Sigmoid colon (tissue), 7 donors: ENCODE data around the gene CORO6. TPM values are rescaled to one million over a fixed set of nuclear protein-coding genes. Genes with fewer than 3 reads are reported as not detected.
A peak's percentile ranks its signal among the peaks of the same experiment; 100 is the strongest.

Source experiments
- DNase-seq: peaks from one replicate; pipeline ENCODE4 v3.0.0-alpha.2; 2019
- H3K27ac ChIP-seq, 4 donors: fragments of 200-600 bp; sonication (generic); one replicate each; pipeline ENCODE4 v1.5.1; 2016 to 2019; ENCODE audit warnings: mild to moderate bottlenecking in 1 of 4
- H3K27me3 ChIP-seq, 3 donors: fragments of 200-600 bp; sonication (generic); one replicate each; pipeline ENCODE4 v1.5.1; 2019; ENCODE audit warnings: mild to moderate bottlenecking in 1 of 3
- H3K36me3 ChIP-seq, 4 donors: fragments of 200-600 bp; sonication (generic); one replicate each; pipeline ENCODE4 v1.5.1; 2016 to 2019
- H3K4me1 ChIP-seq, 4 donors: fragments of 200-600 bp; sonication (generic); one replicate each; pipeline ENCODE4 v1.5.1; 2017 to 2019
- H3K4me3 ChIP-seq, 4 donors: fragments of 200-600 bp; sonication (generic); one replicate each; pipeline ENCODE4 v1.5.1; 2017 to 2019; ENCODE audit warnings: mild to moderate bottlenecking in 2 of 4, moderate library complexity in 1 of 4
- H3K9me3 ChIP-seq, 4 donors: fragments of 200-600 bp in 3 of 4; sonication (generic) in 3 of 4; one replicate each; pipeline versions ENCODE4 v1.5.1 to v1.6.1; 2013 to 2019
- CTCF ChIP-seq, 4 experiments: fragments of 450-650 bp in 3 of 4; fragments of 200-600 bp in 1 of 4; IDR thresholded peaks; one replicate each; pipeline ENCODE4 v1.5.1; 2016 to 2019; ENCODE audit warnings: antibody characterized with exemption in 4 of 4, mild to moderate bottlenecking in 3 of 4, moderate library complexity in 2 of 4
- EP300 ChIP-seq, 4 donors: sonication (generic); formaldehyde crosslinking; IDR thresholded peaks; one replicate each; pipeline ENCODE4 v1.6.1; 2017; ENCODE audit warnings: antibody characterized with exemption in 4 of 4
- POLR2A ChIP-seq, 2 donors: fragments of 450-650 bp; IDR thresholded peaks; one replicate each; pipeline ENCODE4 v1.6.1; 2016; ENCODE audit warnings: antibody characterized with exemption in 2 of 2, mild to moderate bottlenecking in 2 of 2, moderate library complexity in 2 of 2
- POLR2AphosphoS5 ChIP-seq, 4 donors: sonication (generic); formaldehyde crosslinking; IDR thresholded peaks; one replicate each; pipeline ENCODE4 v1.6.1; 2017; ENCODE audit warnings: antibody characterized with exemption in 4 of 4
- WGBS, 2 donors: extraction: QIAGEN DNeasy Blood & Tissue Kit; methylation state at CpG; one replicate each; pipeline ENCODE4 v1.1.7; 2013; 5-methylcytosine and 5-hydroxymethylcytosine counted together
- intact Hi-C: fragments of 100-400 bp; cut with DNase I; formaldehyde crosslinking; loops from one replicate; pipeline ENCODE4 v1.15.1; 2023
- polyA plus RNA-seq, 3 donors: library from polyadenylated mRNA; stranded (reverse); fragments of 200-250 nt; gene quantifications; one replicate each; pipeline ENCODE4 v1.2.3, GENCODE V29; 2013
- total RNA-seq, 4 donors: library from RNA; depleted of rRNA; stranded (reverse); fragments of >200 nt; gene quantifications; one replicate each; pipeline ENCODE4 v1.1.0, GENCODE V29; 2016
- donor health status: healthy with polysubstance abuse.
- donor health status: Bipolar disorder and iron deficiency.
- donor health status: healthy.

CORO6 gene
- total RNA-seq (10 to 100 TPM; 23.9 to 94.4 (median 35.1) TPM), polyA plus RNA-seq (1 to 10 TPM in 2 of 3 donors, under 1 TPM in 1; 0.23 to 4.9 (median 3.0) TPM)

- Histone ChIP-seq H3K36me3 (no peaks in the 10 kb centered on the region), H3K4me1 (peaks cover 0 to 58% (median 39%) of the 10 kb centered on the region in 4 donors), H3K9me3 (no peaks in the 10 kb centered on the region), H3K27me3 (no peaks in the 10 kb centered on the region), H3K4me3 (peak within 1 kb of the TSS; percentile 55 to 76 (median 65)), H3K27ac (peak within 1 kb of the TSS; percentile 77 to 92 (median 86))
- WGBS, 2 donors = 2 to 9% methylated on average over 77 of the region's 77 CpGs
- TF ChIP-seq POLR2A (IDR thresholded peaks at IDR 0.05) (peak in 1 of 2 donors; percentile 25), POLR2AphosphoS5 (IDR thresholded peaks at IDR 0.05) (peak; percentile 50 to 74 (median 70)), EP300 (IDR thresholded peaks at IDR 0.05) (no peak), CTCF (IDR thresholded peaks at IDR 0.05) (no peak)
- intact Hi-C loops = loop anchor here (10.0 kb wide), 1 partner anchor 312 kb away; the partner anchor contains the start of gene SSH2
- peak; percentile 83 for DNase-seq
These were observed at the start of gene CORO6 for GRCh38 chr17:29622337-29623282. CORO6 (minus strand) TSS chr17:29622912; CDS start chr17:29621421, 1,491 bp downstream.

GRCh38 chr17:29671661-29672060 is 48.9 kb upstream of the CORO6 start:
- intact Hi-C loops = no loop called here
- DNase-seq = no peak
- 97 to 98% methylated on average over 5 of the region's 5 CpGs for WGBS, 2 donors
- no peak for TF ChIP-seq POLR2AphosphoS5 (IDR thresholded peaks at IDR 0.05)
- TF ChIP-seq CTCF (IDR thresholded peaks at IDR 0.05) = no peak
- no peak for TF ChIP-seq POLR2A (IDR thresholded peaks at IDR 0.05)
- no peak for TF ChIP-seq EP300 (IDR thresholded peaks at IDR 0.05)
- H3K4me3 ChIP-seq = no peak overlapping the region
- H3K4me1 ChIP-seq = no peaks in the 10 kb centered on the region
- H3K27me3 ChIP-seq = no peaks in the 10 kb centered on the region
- H3K36me3 ChIP-seq = peaks cover 0 to 70% (median 14%) of the 10 kb centered on the region in 4 donors
- no peaks in the 10 kb centered on the region for H3K9me3 ChIP-seq
- no peak overlapping the region for H3K27ac ChIP-seq

- Histone ChIP-seq H3K4me3 (no peak overlapping the region), H3K9me3 (no peaks in the 10 kb centered on the region), H3K4me1 (no peaks in the 10 kb centered on the region), H3K27ac (no peak overlapping the region), H3K36me3 (peaks cover 0 to 80% (median 19%) of the 10 kb centered on the region in 4 donors), H3K27me3 (no peaks in the 10 kb centered on the region)
- TF ChIP-seq EP300 (IDR thresholded peaks at IDR 0.05) (no peak), CTCF (IDR thresholded peaks at IDR 0.05) (no peak), POLR2A (IDR thresholded peaks at IDR 0.05) (no peak), POLR2AphosphoS5 (IDR thresholded peaks at IDR 0.05) (no peak)
- DNase-seq = no peak
- intact Hi-C loops = no loop called here
These were observed 46.6 kb upstream of the CORO6 start for GRCh38 chr17:29669266-29669665.

GRCh38 chr17:29667969-29668368 is 45.3 kb upstream of the CORO6 start:
- no peak overlapping the region for H3K4me3 ChIP-seq
- no peaks in the 10 kb centered on the region for H3K9me3 ChIP-seq
- intact Hi-C loops = no loop called here
- peaks cover 0 to 80% (median 19%) of the 10 kb centered on the region in 4 donors for H3K36me3 ChIP-seq
- H3K27ac ChIP-seq = no peak overlapping the region
- H3K4me1 ChIP-seq = peaks cover 0 to 3% (median 0%) of the 10 kb centered on the region in 4 donors
- TF ChIP-seq POLR2AphosphoS5 (IDR thresholded peaks at IDR 0.05) (no peak), POLR2A (IDR thresholded peaks at IDR 0.05) (no peak), CTCF (IDR thresholded peaks at IDR 0.05) (no peak), EP300 (IDR thresholded peaks at IDR 0.05) (no peak)
- DNase-seq = no peak
- no peaks in the 10 kb centered on the region for H3K27me3 ChIP-seq
